ENCODE measurements around the gene CXCL13.

GRCh38 chr4:77582711-77583110, 22.9 kb upstream of the CXCL13 start:
- no peak for TF ChIP-seq CTCF (IDR thresholded peaks at IDR 0.05)
- no peak for TF ChIP-seq POLR2A (IDR thresholded peaks at IDR 0.05)
- TF ChIP-seq EP300 (IDR thresholded peaks at IDR 0.05), result no peak
- TF ChIP-seq POLR2AphosphoS5 (IDR thresholded peaks at IDR 0.05), result no peak
